Panc1 (cell line): ENCODE results near the gene CALHM1. TPM values are rescaled to one million over a fixed set of nuclear protein-coding genes. Genes with fewer than 3 reads are reported as not detected.
"Not testable (repeated sequence)": the region's sequence is repeated elsewhere in the genome, so short reads cannot be mapped to it uniquely, and the experiment has no call there.

Experiments used
- ATAC-seq: fragments of 200-7000 bp; cut with Tn5 transposase; 2 replicates; pipeline ENCODE4 v1.9.1; 2020; ENCODE audit warnings: mild to moderate bottlenecking, moderate library complexity
- BruUV-seq: library from RNA; stranded (reverse); fragments of 400-500 nt; replicated peaks from 2 replicates; lab custom pipeline; 2021; lab: Mats Ljungman, UMichigan
- CTCF ChIA-PET: fragments of 300-600 bp; sonication (Branson Sonifier 250); formaldehyde crosslinking; loops from one replicate; lab custom pipeline; 2022; ENCODE audit warnings: antibody characterized with exemption; lab: Charles Lee
- POLR2A ChIA-PET: fragments of 300-600 bp; sonication (Branson Sonifier 250); formaldehyde crosslinking; loops from one replicate; lab custom pipeline; 2022; ENCODE audit warnings: antibody characterized with exemption; lab: Charles Lee
- DNase-seq: peaks from one replicate; pipeline ENCODE4 v3.0.0-alpha.2; 2010; ENCODE audit warnings: low read depth, low spot score
- H3K27ac ChIP-seq: 2 replicates; pipeline ENCODE4 v1.5.1; 2011; ENCODE audit warnings: mild to moderate bottlenecking, low read length, inconsistent platforms
- H3K27me3 ChIP-seq: fragments of 200-500 bp; sonication (Bioruptor generic); 2 replicates; pipeline ENCODE4 v1.6.0; 2014; ENCODE audit warnings: low read length, inconsistent platforms; ENCODE audit not compliant: control insufficient read depth, insufficient read depth
- H3K36me3 ChIP-seq: fragments of 200-500 bp; sonication (Bioruptor generic); 2 replicates; pipeline ENCODE4 v1.5.1; 2014; ENCODE audit warnings: inconsistent platforms, mild to moderate bottlenecking, low read length, moderate library complexity; ENCODE audit not compliant: control insufficient read depth, insufficient read depth
- H3K4me1 ChIP-seq: 2 replicates; pipeline ENCODE4 v1.5.1; 2011; ENCODE audit warnings: inconsistent platforms, mild to moderate bottlenecking, low read length, moderate library complexity; ENCODE audit not compliant: control insufficient read depth, insufficient read depth
- H3K4me3 ChIP-seq, 2 experiments: 2 replicates each; pipeline ENCODE4 v1.5.1; 2011 to 2012; ENCODE audit warnings: low read depth in 2 of 2, low read length in 2 of 2, mild to moderate bottlenecking in 2 of 2, inconsistent platforms in 1 of 2, moderate library complexity in 1 of 2
- H3K9me3 ChIP-seq: fragments of 200-500 bp; sonication (Bioruptor generic); 2 replicates; pipeline ENCODE4 v1.5.1; 2014; ENCODE audit warnings: low read depth, mild to moderate bottlenecking, inconsistent platforms, low read length, moderate library complexity; ENCODE audit not compliant: control insufficient read depth, insufficient read depth
- CTCF ChIP-seq: fragments of 450-650 bp; IDR thresholded peaks from 2 replicates; pipeline ENCODE4 v1.5.1; 2017; ENCODE audit warnings: mild to moderate bottlenecking
- POLR2AphosphoS5 ChIP-seq: IDR thresholded peaks from 2 replicates; pipeline ENCODE4 v1.6.1; 2012; ENCODE audit warnings: mild to moderate bottlenecking, low read depth, low read length, moderate library complexity
- REST ChIP-seq, 2 experiments: IDR thresholded peaks; 2 replicates each; pipeline ENCODE4 v1.6.1; 2011 to 2012; ENCODE audit warnings: low read depth in 2 of 2, control low read depth in 1 of 2, low read length in 1 of 2, mild to moderate bottlenecking in 1 of 2, moderate library complexity in 1 of 2; ENCODE audit not compliant: insufficient read depth in 1 of 2
- SIN3A ChIP-seq: IDR thresholded peaks from 2 replicates; pipeline ENCODE4 v1.6.1; 2012; ENCODE audit warnings: low read depth, mild to moderate bottlenecking, low read length, moderate library complexity, borderline replicate concordance; ENCODE audit not compliant: insufficient read depth
- TCF7L2 ChIP-seq: IDR thresholded peaks from 2 replicates; pipeline ENCODE4 v1.6.1; 2011; ENCODE audit warnings: mild to moderate bottlenecking, low read depth, low read length, inconsistent platforms
- in situ Hi-C: cut with HindIII; loops from 2 replicates; pipeline ENCODE4 v1.10.0; 2016; ENCODE audit warnings: low sequenced_read_pairs, low pct_unique_long_range_greater_than_20kb
- intact Hi-C: fragments of 100-400 bp; cut with micrococcal nuclease; formaldehyde crosslinking; loops from one replicate; pipeline ENCODE4 v1.10.0; 2022; ENCODE audit not compliant: unreplicated experiment
- total RNA-seq: library from RNA; stranded (reverse); gene quantifications from one replicate; pipeline ENCODE4 v1.2.1, GENCODE V29; 2021; ENCODE audit not compliant: unreplicated experiment

The CALHM1 gene
- total RNA-seq, 1 experiment from 2014 or later, result not detected

- peaks cover under 1% of the 10 kb centered on the region; the same call in 1 of the 2 replicates for H3K27me3 ChIP-seq
- POLR2A ChIA-PET, result no interaction called here
- H3K36me3 ChIP-seq, result no peaks in the 10 kb centered on the region
- DNase-seq (no peak), ATAC-seq (no peak)
- in situ Hi-C loops, result no loop called here
- intact Hi-C loops, result no loop called here
- no peak overlapping the region for H3K27ac ChIP-seq
- TF ChIP-seq CTCF (no peak), REST (IDR thresholded peaks at IDR 0.05; ENCODE audit: insufficient read depth in 1 of 2, low read depth in 2 of 2, low read length in 1 of 2) (no peak), POLR2AphosphoS5 (no peak), TCF7L2 (no peak), SIN3A (no peak)
- no peaks in the 10 kb centered on the region for H3K9me3 ChIP-seq
- CTCF ChIA-PET, result no interaction called here
- H3K4me1 ChIP-seq, result peaks cover 3% of the 10 kb centered on the region; the same call in 1 of the 2 replicates
- no peak overlapping the region for H3K4me3 ChIP-seq
- BruUV-seq, result no TSS peak
Observed at GRCh38 chr10:103487410-103487708, 28.7 kb upstream of the CALHM1 start.

- H3K4me1 ChIP-seq, POLR2A ChIA-PET, in situ Hi-C loops, H3K27me3 ChIP-seq, BruUV-seq, intact Hi-C loops, H3K9me3 ChIP-seq, DNase-seq, H3K27ac ChIP-seq, H3K36me3 ChIP-seq, H3K4me3 ChIP-seq, ATAC-seq: not testable (repeated sequence)
- CTCF ChIA-PET, result interaction anchor here (0.9 kb wide), 1 partner anchor 71 kb away, joined by 3 read pairs; no protein-coding TSS in a partner anchor
Observed at GRCh38 chr10:103486635-103487409, 28.1 kb upstream of the CALHM1 start.

GRCh38 chr10:103481974-103482531 lies 23.4 kb upstream of the CALHM1 start:
- intact Hi-C loops, result no loop called here
- no peaks in the 10 kb centered on the region for H3K36me3 ChIP-seq
- no TSS peak for BruUV-seq
- ChIA-PET POLR2A (no interaction called here), CTCF (interaction anchor here (0.8 to 1.2 kb wide), 2 partner anchors 9 to 95 kb away, joined by 4 to 10 read pairs; no protein-coding TSS in a partner anchor)
- DNase-seq (peak; percentile 41), ATAC-seq (peak; percentile 78)
- no peaks in the 10 kb centered on the region; the same call in 1 of the 2 replicates for H3K4me1 ChIP-seq
- H3K27me3 ChIP-seq, result no peaks in the 10 kb centered on the region
- H3K27ac ChIP-seq, result no peak overlapping the region
- H3K4me3 ChIP-seq, result no peak overlapping the region
- in situ Hi-C loops, result no loop called here
- TF ChIP-seq CTCF (peak; percentile 83), POLR2AphosphoS5 (no peak)
- H3K9me3 ChIP-seq, result no peaks in the 10 kb centered on the region
